K562 (cell line): ENCODE results near the gene KLHL6.

Source experiments
- BRCA1 ChIP-seq, 2 experiments: fragments of 450-650 bp in 1 of 2; sonication (generic) in 1 of 2; formaldehyde crosslinking in 1 of 2; IDR thresholded peaks; 2 replicates each; pipeline versions ENCODE4 v1.5.0 to v1.6.1; 2017 to 2020; ENCODE audit warnings: mild to moderate bottlenecking in 1 of 2, missing genetic modification reagents in 1 of 2
- FOXK1 ChIP-seq: sonication (generic); formaldehyde crosslinking; IDR thresholded peaks from 2 replicates; pipeline ENCODE4 v1.8.0; 2022; ENCODE audit warnings: missing genetic modification reagents, mild to moderate bottlenecking, borderline replicate concordance
- JUND ChIP-seq, 2 experiments: IDR thresholded peaks; 2 replicates in 1 of 2; 3 replicates in 1 of 2; pipeline ENCODE4 v1.6.1; 2011; ENCODE audit warnings: borderline replicate concordance in 2 of 2, low read depth in 2 of 2, low read length in 2 of 2, improper control_type of control experiment in 1 of 2, missing biosample characterization in 1 of 2, missing genetic modification characterization in 1 of 2, missing genetic modification reagents in 1 of 2
- PHF20 ChIP-seq: fragments of 450-650 bp; IDR thresholded peaks from 2 replicates; pipeline ENCODE4 v1.6.1; 2018; ENCODE audit not compliant: partially characterized antibody
- POLR2A ChIP-seq: fragments of 450-650 bp; conservative IDR thresholded peaks from 2 replicates; pipeline ENCODE4 v1.6.1; 2016
- ZNF174 ChIP-seq: fragments of 250-450 bp; sonication (Bioruptor Pico); IDR thresholded peaks from 2 replicates; pipeline ENCODE4 v1.4.0; 2020; ENCODE audit warnings: mild to moderate bottlenecking
- ZNF316 ChIP-seq: fragments of 450-650 bp; IDR thresholded peaks from 2 replicates; pipeline ENCODE4 v1.6.1; 2016
- ZNF79 ChIP-seq: fragments of 250-450 bp; sonication (Bioruptor Pico); IDR thresholded peaks from 2 replicates; pipeline ENCODE4 v1.4.0; 2020; ENCODE audit warnings: low read depth, mild to moderate bottlenecking, moderate library complexity
- TF ChIP-seq, protein P1 (sequence below), 3 experiments: IDR thresholded peaks in 2 of 3; conservative IDR thresholded peaks in 1 of 3; 2 replicates each; pipeline ENCODE4 v1.5.1; 2011 to 2012; ENCODE audit warnings: low read length in 3 of 3, mild to moderate bottlenecking in 3 of 3, control low read depth in 2 of 3, improper control_type of control experiment in 1 of 3, inconsistent platforms in 1 of 3, low read depth in 1 of 3, mixed read lengths in 1 of 3, moderate library complexity in 1 of 3; ENCODE audit not compliant: insufficient read depth in 2 of 3
- TF ChIP-seq, protein P2 (sequence below): fragments of 450-650 bp; formaldehyde crosslinking; IDR thresholded peaks from 2 replicates; pipeline ENCODE4 v1.4.0; 2020; ENCODE audit warnings: mild to moderate bottlenecking, mixed read lengths

- no peak for TF ChIP-seq JUND (IDR thresholded peaks at IDR 0.05; ENCODE audit: borderline replicate concordance, low read depth, low read length)
- TF ChIP-seq JUND (tag; IDR thresholded peaks at IDR 0.05; ENCODE audit: borderline replicate concordance, low read depth, low read length) = no peak
- TF ChIP-seq ZNF316 = no peak
- no peak for TF ChIP-seq PHF20
- no peak for TF ChIP-seq ZNF79 (CRISPR knock-in tag)
- TF ChIP-seq POLR2A = no peak
- TF ChIP-seq, protein P1, sequence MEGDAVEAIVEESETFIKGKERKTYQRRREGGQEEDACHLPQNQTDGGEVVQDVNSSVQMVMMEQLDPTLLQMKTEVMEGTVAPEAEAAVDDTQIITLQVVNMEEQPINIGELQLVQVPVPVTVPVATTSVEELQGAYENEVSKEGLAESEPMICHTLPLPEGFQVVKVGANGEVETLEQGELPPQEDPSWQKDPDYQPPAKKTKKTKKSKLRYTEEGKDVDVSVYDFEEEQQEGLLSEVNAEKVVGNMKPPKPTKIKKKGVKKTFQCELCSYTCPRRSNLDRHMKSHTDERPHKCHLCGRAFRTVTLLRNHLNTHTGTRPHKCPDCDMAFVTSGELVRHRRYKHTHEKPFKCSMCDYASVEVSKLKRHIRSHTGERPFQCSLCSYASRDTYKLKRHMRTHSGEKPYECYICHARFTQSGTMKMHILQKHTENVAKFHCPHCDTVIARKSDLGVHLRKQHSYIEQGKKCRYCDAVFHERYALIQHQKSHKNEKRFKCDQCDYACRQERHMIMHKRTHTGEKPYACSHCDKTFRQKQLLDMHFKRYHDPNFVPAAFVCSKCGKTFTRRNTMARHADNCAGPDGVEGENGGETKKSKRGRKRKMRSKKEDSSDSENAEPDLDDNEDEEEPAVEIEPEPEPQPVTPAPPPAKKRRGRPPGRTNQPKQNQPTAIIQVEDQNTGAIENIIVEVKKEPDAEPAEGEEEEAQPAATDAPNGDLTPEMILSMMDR (IDR thresholded peaks at IDR 0.05 in 2 of 3, conservative IDR thresholded peaks at IDR 0.05 in 1 of 3; ENCODE audit: insufficient read depth in 2 of 3, low read depth in 1 of 3, low read length in 3 of 3) = no peak
- TF ChIP-seq, protein P2, sequence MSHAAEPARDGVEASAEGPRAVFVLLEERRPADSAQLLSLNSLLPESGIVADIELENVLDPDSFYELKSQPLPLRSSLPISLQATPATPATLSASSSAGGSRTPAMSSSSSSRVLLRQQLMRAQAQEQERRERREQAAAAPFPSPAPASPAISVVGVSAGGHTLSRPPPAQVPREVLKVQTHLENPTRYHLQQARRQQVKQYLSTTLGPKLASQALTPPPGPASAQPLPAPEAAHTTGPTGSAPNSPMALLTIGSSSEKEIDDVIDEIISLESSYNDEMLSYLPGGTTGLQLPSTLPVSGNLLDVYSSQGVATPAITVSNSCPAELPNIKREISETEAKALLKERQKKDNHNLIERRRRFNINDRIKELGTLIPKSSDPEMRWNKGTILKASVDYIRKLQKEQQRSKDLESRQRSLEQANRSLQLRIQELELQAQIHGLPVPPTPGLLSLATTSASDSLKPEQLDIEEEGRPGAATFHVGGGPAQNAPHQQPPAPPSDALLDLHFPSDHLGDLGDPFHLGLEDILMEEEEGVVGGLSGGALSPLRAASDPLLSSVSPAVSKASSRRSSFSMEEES (CRISPR knock-in tag) = no peak
- TF ChIP-seq FOXK1 = no peak
- TF ChIP-seq BRCA1 (IDR thresholded peaks at IDR 0.05) = no peak
- no peak for TF ChIP-seq BRCA1 (CRISPR knock-in tag; IDR thresholded peaks at IDR 0.05)
- no peak for TF ChIP-seq ZNF174
These were observed 105.7 kb downstream of the KLHL6 start for GRCh38 chr3:183449791-183450190.
